GM12875 (cell line): ENCODE measurements around the gene VPS33B.
A peak's percentile ranks its signal among the peaks of the same experiment; 100 is the strongest.

Experiments
- H3K4me3 ChIP-seq: one replicate; pipeline ENCODE4 v1.5.1; 2011; ENCODE audit warnings: low read depth, low read length, control low read depth
- TF ChIP-seq, protein P1 (sequence below): IDR thresholded peaks from 2 replicates; pipeline ENCODE4 v1.5.1; 2011; ENCODE audit warnings: low read depth, mild to moderate bottlenecking, control low read depth, inconsistent platforms, low read length, moderate library complexity, borderline replicate concordance; ENCODE audit not compliant: insufficient read depth

The VPS33B gene

DNA sequence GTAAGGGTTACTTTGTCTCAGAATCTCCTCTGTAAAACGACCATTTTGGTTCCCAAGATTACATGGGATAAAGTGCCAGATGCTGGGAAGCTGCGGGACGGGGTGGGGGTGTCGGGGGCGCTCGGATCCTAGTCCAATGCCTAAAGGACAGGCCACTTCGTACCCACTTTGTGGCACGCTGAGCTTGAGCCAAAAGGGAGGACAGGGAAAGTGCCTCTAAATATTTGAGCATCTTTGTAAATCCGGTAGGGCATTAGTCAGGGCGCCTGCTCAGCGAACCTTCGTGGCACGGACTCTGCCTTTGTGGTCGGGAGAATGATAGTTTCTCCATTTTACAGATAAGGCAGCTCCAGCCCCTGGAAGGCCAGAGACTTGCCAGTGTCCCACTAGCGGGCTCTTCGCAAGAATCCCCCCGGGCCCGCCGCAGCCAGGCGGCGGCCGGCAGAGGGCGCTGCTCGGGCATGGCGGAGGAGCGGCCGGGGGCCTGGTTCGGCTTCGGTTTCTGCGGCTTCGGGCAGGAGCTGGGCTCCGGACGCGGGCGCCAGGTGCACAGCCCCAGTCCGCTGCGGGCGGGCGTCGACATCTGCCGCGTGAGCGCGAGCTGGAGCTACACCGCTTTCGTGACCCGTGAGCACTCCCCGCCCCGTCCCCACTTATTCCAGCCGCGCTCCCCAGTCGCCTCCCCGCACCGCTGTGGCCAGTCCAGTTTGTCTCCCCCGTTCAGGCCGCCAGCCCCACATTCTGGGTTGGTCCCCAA, 65.9 kb downstream of the VPS33B start:
- TF ChIP-seq, protein P1, sequence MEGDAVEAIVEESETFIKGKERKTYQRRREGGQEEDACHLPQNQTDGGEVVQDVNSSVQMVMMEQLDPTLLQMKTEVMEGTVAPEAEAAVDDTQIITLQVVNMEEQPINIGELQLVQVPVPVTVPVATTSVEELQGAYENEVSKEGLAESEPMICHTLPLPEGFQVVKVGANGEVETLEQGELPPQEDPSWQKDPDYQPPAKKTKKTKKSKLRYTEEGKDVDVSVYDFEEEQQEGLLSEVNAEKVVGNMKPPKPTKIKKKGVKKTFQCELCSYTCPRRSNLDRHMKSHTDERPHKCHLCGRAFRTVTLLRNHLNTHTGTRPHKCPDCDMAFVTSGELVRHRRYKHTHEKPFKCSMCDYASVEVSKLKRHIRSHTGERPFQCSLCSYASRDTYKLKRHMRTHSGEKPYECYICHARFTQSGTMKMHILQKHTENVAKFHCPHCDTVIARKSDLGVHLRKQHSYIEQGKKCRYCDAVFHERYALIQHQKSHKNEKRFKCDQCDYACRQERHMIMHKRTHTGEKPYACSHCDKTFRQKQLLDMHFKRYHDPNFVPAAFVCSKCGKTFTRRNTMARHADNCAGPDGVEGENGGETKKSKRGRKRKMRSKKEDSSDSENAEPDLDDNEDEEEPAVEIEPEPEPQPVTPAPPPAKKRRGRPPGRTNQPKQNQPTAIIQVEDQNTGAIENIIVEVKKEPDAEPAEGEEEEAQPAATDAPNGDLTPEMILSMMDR = peak; percentile 97

DNA sequence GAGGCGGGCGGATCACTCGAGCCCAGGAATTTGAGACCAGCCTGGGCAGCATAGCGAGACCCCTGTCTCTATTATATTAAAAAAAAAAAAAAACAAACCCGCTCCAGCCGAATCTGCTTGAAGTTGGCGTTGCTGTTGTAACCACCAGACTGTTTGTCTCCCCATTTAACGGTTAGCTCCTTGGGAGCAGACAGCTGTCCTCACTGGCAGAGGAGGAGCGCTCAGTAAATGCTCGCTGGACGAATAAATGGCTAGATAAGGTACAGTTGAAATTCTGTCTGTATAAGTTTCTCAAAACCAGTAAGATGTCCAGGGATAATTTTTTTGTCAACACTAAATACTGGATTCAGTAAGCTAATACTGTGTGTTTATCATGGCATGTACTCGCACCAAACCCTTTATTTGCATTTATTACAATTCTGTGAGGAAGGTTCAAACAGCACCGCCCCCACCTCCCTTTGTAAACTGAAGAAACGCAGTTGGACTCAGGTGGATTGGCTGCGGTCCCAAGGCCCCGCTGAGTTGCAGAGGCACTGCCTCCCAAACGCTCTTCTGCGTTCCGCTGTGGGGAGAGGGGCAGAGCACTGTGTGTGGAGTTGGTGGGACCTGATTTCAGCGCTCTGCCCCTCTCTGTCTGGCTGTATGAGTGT, 66.6 kb downstream of the VPS33B start:
- TF ChIP-seq, protein P1 = no peak

More for the DNA sequence above, 65.9 kb downstream of the VPS33B start:
- peak overlapping the region; percentile 70 for H3K4me3 ChIP-seq

DNA sequence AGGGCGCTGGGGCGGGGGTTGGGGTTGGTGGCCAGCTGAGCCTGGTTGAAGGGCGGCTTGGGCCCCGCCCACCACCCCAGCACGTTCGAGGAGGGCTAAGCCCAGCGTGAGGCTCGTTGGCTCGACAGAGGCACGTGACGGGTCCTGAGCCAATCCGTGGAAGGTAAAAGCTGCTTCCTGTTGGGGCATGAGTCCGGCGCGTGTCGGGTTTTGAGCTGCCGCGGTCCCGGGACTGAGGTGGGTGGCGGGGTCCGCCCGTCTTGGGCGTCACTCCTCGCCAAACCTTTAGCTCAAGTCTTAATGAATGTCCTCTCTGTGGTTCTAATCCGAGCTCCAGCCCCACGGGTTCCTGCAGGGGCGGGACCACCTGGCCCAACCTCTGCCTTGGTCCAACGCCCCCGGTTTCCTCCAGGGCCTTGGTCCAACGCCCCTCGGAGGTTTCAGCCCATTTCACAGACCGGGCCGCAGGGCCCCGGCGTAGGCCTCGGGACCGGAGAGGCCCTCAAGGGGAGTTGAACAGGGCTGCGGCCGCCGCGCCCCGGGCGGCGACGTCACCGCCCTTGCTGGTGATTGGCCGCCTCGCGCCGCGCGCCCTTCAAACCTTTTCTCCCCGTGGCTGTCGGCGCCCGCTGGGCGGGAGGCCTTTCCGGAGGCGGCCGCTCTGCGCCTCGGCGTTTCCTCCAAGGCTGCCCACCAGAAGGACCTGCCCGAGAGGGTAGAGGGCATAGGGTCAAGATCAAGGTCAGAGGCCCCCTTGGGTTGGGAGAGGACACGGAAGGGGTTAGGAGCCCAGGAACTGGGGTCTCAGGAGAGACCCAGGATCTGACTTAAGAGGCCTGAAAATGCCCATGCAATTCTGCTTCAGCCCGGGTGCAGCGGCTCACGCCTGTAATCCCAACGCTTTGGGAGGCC, 67.4 kb downstream of the VPS33B start, which contains the start of gene RCCD1:
Gene RCCD1 (plus strand): TSS at position 173 of the 912 bp plus-strand sequence. CDS start 1,851 bp downstream, outside the sequence.
- H3K4me3 ChIP-seq = peak within 1 kb of the TSS; percentile 70
- TF ChIP-seq, protein P1 = no peak

More for the DNA sequence above, 66.6 kb downstream of the VPS33B start:
- H3K4me3 ChIP-seq = peak overlapping the region; percentile 70

DNA sequence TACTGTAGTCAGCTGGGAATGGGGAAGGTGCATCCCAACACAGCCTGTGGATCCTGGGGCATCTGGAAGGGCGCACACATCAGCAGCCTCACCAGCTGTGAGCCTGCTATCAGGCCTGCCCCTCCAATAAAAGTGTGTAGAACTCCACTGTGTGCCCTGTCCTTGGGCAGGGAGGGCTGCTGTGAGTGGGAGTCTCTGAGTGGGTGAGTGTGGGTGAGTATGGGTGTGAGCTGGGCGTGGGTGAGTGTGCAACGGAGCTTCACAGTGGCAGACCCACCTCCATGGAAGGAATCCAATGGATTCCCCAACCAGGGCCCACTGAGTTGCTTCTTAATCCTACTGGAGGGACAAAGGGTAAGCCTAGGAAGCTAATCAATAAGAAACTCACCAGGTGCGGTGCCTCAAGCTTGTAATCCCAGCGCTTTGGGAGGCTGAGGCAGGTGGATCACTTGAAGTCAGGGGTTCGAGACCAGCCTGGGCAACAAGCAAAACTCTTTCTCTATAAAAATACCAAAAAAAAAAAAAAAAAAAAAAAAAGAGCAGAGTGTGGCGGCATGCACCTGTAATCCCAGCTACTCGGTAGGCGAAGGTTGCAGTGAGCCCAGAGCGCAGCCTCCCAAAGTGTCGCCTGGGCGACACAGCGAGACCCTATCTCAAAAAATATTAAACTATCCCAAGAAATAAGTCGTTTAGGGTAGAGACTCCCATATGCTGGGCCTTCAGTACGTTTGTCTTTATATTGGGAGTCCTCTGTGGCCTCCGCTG, 68.3 kb downstream of the VPS33B start:
- TF ChIP-seq, protein P1 = no peak
- H3K4me3 ChIP-seq = no peak overlapping the region

DNA sequence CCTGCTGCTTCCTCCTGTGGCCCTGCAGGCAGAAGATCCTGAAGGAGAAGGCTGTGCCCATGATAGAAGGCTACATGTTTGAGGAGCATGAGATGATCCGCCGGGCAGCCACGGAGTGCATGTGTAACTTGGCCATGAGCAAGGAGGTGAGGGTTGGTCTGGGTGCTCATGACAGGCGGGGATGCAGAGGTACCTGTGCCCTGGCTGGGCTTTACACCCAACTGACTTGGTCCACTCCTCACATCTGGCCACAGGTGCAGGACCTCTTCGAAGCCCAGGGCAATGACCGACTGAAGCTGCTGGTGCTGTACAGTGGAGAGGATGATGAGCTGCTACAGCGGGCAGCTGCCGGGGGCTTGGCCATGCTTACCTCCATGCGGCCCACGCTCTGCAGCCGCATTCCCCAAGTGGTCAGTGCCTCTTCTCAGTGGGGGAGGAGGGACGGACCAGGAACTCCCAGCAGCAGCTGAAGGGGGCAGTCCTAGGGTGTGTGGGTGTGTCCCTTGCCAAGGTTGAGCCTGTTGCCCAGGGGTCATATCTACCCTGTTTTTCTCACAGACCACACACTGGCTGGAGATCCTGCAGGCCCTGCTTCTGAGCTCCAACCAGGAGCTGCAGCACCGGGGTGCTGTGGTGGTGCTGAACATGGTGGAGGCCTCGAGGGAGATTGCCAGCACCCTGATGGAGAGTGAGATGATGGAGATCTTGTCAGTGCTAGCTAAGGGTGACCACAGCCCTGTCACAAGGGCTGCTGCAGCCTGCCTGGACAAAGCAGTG, 69.3 kb downstream of the VPS33B start:
- TF ChIP-seq, protein P1 = no peak
- no peak overlapping the region for H3K4me3 ChIP-seq

DNA sequence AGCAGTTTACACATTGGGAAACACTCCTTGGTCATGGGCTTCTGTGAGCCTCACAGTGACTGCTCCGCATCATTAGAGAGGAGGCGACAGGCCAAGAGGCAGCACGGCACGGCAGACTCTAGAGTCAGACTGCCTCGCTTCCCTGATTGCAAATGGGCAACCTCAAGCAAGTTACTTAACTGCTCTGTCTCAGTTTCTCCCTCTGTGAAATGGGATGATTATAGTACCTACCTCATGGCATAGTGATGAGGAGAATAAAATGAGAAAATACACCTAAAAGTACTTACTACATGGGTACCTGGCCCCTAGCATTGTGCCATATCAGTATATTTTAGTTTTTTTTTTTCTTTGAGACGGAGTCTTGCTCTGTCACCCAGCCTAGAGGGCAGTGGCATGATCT, 71.7 kb downstream of the VPS33B start:
- TF ChIP-seq, protein P1 = no peak
- no peak overlapping the region for H3K4me3 ChIP-seq
